Nephron (organoid): ENCODE data around the gene KNG1.
A peak's percentile ranks its signal among the peaks of the same experiment; 100 is the strongest.

Experiments
- H3K27ac Mint-ChIP-seq, 3 experiments: 2 replicates each; pipeline ENCODE4 v1.8.0; 2020; ENCODE audit warnings: mixed read lengths in 3 of 3, mild to moderate bottlenecking in 2 of 3, moderate library complexity in 1 of 3
- H3K27me3 Mint-ChIP-seq: 2 replicates; pipeline ENCODE4 v1.8.0; 2021; ENCODE audit warnings: low read depth, mild to moderate bottlenecking, moderate library complexity, mixed read lengths
- H3K36me3 Mint-ChIP-seq: 2 replicates; pipeline ENCODE4 v1.8.0; 2020; ENCODE audit warnings: low read depth, mixed read lengths
- H3K4me1 Mint-ChIP-seq: 2 replicates; pipeline ENCODE4 v1.8.0; 2020; ENCODE audit warnings: mixed read lengths
- H3K4me3 Mint-ChIP-seq, 3 experiments: 2 replicates each; pipeline ENCODE4 v1.8.0; 2020; ENCODE audit warnings: mild to moderate bottlenecking in 3 of 3, mixed read lengths in 3 of 3, moderate library complexity in 2 of 3
- H3K9me3 Mint-ChIP-seq: 2 replicates; pipeline ENCODE4 v1.8.0; 2020; ENCODE audit warnings: mixed read lengths
- CTCF ChIP-seq, 3 experiments: fragments of 200-600 bp; sonication (generic); IDR thresholded peaks; one replicate each; pipeline ENCODE4 v1.5.0; 2021; ENCODE audit warnings: antibody characterized with exemption in 3 of 3; ENCODE audit not compliant: unreplicated experiment in 3 of 3

The KNG1 gene

GRCh38 chr3:186775999-186776398 is 58.8 kb downstream of the KNG1 start:
- peaks cover 19% of the 10 kb centered on the region for H3K27me3 Mint-ChIP-seq
- H3K36me3 Mint-ChIP-seq = no peaks in the 10 kb centered on the region
- no peak overlapping the region for H3K4me3 Mint-ChIP-seq
- TF ChIP-seq CTCF (IDR thresholded peaks at IDR 0.05; ENCODE audit: unreplicated experiment in 3 of 3) = no peak
- H3K9me3 Mint-ChIP-seq = no peaks in the 10 kb centered on the region
- no peaks in the 10 kb centered on the region for H3K4me1 Mint-ChIP-seq
- no peak overlapping the region for H3K27ac Mint-ChIP-seq

- no peak for TF ChIP-seq CTCF (IDR thresholded peaks at IDR 0.05; ENCODE audit: unreplicated experiment in 3 of 3)
- H3K36me3 Mint-ChIP-seq = peaks cover 8% of the 10 kb centered on the region
- H3K27me3 Mint-ChIP-seq = peaks cover 14% of the 10 kb centered on the region
These were observed 62.0 kb downstream of the KNG1 start for GRCh38 chr3:186779204-186779603.

GRCh38 chr3:186782542-186783057 is 65.4 kb downstream of the KNG1 start:
- Mint-ChIP-seq H3K9me3 (no peaks in the 10 kb centered on the region), H3K4me1 (peaks cover 26% of the 10 kb centered on the region)

More at GRCh38 chr3:186779204-186779603, 62.0 kb downstream of the KNG1 start:
- no peaks in the 10 kb centered on the region for H3K9me3 Mint-ChIP-seq
- H3K27ac Mint-ChIP-seq = no peak overlapping the region
- H3K4me3 Mint-ChIP-seq = no peak overlapping the region
- peaks cover 2% of the 10 kb centered on the region for H3K4me1 Mint-ChIP-seq

GRCh38 chr3:186783058-186783730 is 66.0 kb downstream of the KNG1 start, which contains the start of gene EIF4A2:
Gene EIF4A2, plus strand, starts transcription at chr3:186783577. Its CDS starts 34 bp downstream, at chr3:186783611.
- Mint-ChIP-seq H3K4me1 (peaks cover 32% of the 10 kb centered on the region), H3K27ac (peak within 1 kb of the TSS; percentile 98 to 100 (median 99))

More at GRCh38 chr3:186782542-186783057, 65.4 kb downstream of the KNG1 start:
- Mint-ChIP-seq H3K27ac (peak overlapping the region; percentile 98 to 100 (median 99)), H3K27me3 (no peaks in the 10 kb centered on the region), H3K36me3 (peaks cover 39% of the 10 kb centered on the region), H3K4me3 (peak overlapping the region; percentile 95 to 98 (median 98))
- no peak for TF ChIP-seq CTCF (IDR thresholded peaks at IDR 0.05; ENCODE audit: unreplicated experiment in 3 of 3)

GRCh38 chr3:186783731-186784515 is 66.8 kb downstream of the KNG1 start:
- no peaks in the 10 kb centered on the region for H3K9me3 Mint-ChIP-seq
- H3K4me1 Mint-ChIP-seq = peaks cover 34% of the 10 kb centered on the region
- peaks cover 53% of the 10 kb centered on the region for H3K36me3 Mint-ChIP-seq
- H3K4me3 Mint-ChIP-seq = peak overlapping the region; percentile 95 to 98 (median 98)
- no peaks in the 10 kb centered on the region for H3K27me3 Mint-ChIP-seq
- TF ChIP-seq CTCF (IDR thresholded peaks at IDR 0.05; ENCODE audit: unreplicated experiment in 3 of 3) = no peak
- peak overlapping the region; percentile 98 to 100 (median 99) for H3K27ac Mint-ChIP-seq

More at GRCh38 chr3:186783058-186783730, 66.0 kb downstream of the KNG1 start, which contains the start of gene EIF4A2:
- Mint-ChIP-seq H3K9me3 (no peaks in the 10 kb centered on the region), H3K4me3 (peak within 1 kb of the TSS; percentile 95 to 98 (median 98)), H3K27me3 (no peaks in the 10 kb centered on the region), H3K36me3 (peaks cover 45% of the 10 kb centered on the region)
- TF ChIP-seq CTCF (IDR thresholded peaks at IDR 0.05; ENCODE audit: unreplicated experiment in 3 of 3) = no peak
